ENCODE results near the gene ANKRD61.
"Not testable (repeated sequence)": the region's sequence is repeated elsewhere in the genome, so short reads cannot be mapped to it uniquely, and the experiment has no call there.

ANKRD61 gene

DNA sequence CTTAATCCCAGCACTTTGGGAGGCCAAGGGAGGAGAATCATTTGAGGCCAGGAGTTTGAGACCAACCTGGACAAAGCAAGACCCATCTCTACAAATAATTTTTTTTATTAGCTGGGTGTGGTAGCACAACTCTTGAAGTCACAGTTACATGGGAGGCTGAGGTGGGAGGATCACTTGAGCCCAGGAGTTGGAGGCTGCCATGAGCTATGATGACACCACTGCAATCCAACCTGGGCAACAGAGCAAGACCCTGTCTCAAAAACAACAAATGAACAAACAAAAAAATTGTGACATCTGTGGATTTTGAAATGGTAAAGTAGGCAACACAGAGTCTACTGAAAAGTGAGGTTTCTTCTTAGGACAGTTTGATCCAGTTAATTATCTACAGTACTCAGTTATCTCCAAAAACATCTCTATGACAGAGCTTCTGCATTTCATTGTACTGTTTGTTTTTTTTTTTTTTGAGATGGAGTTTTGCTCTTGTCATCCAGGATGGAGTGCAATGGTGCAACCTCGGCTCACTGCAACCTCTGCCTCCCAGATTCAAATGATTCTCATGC is 3.3 kb upstream of the ANKRD61 start:
- DNase-seq = no peak
- intact Hi-C loops (cut with DNase I) = no loop called here

GRCh38 chr7:6028563-6028962 is 2.6 kb upstream of the ANKRD61 start:
- DNase-seq = no peak
- intact Hi-C loops (cut with DNase I) = no loop called here

GRCh38 chr7:6031567-6031966 is 391 bp downstream of the ANKRD61 start:
- intact Hi-C loops (cut with DNase I) = no loop called here
- no peak for DNase-seq

GRCh38 chr7:6032167-6032566 is 991 bp downstream of the ANKRD61 start:
- DNase-seq = no peak
- intact Hi-C loops (cut with DNase I) = no loop called here

DNA sequence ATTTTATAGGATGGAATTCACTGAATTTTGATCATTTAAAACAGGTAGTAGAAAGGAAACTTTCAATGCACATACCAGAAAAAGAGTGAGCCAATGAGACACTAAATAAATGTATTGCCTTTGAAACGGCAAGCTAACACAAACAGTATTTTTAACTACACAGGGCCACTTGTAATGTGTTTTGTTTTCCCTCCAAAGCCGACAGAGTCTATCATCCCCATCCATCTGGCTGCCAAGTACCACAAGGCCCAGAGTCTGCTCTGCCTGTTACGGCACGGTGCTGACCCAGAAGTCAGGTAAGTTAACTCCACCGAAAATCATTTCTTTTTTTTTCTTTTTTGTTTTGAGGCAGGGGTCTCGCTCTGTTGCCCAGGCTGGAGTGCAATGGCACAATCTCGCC is 1.5 kb downstream of the ANKRD61 start:
- intact Hi-C loops (cut with DNase I) = no loop called here
- no peak for DNase-seq

DNA sequence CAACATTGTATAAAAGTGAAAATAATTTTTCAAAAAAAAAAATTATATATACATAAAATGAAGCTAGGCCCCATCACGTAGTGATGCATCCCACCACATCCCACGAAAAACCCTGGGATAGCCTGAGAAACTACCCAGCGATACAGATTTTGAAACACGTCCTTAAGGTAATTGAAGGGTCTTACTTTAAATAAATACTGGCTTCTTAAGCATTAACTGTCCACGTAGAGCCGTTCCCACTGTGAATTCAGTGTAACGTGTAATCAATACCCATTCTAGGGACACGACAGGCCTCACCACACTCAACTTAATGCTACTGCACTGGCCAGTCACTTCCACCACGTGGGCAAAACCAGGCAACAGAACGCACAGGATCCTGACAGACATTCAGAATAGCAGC is 4.0 kb downstream of the ANKRD61 start:
- intact Hi-C loops (cut with DNase I) = no loop called here
- no peak for DNase-seq

GRCh38 chr7:6035686-6036085 is 4.5 kb downstream of the ANKRD61 start:
- DNase-seq = no peak
- intact Hi-C loops (cut with DNase I) = no loop called here

GRCh38 chr7:6049780-6050179 is 18.6 kb downstream of the ANKRD61 start:
- no peak for DNase-seq

GRCh38 chr7:6051185-6051584 is 20.0 kb downstream of the ANKRD61 start:
- DNase-seq; intact Hi-C loops (cut with DNase I): not testable (repeated sequence)

More at GRCh38 chr7:6049780-6050179, 18.6 kb downstream of the ANKRD61 start:
- intact Hi-C loops (cut with DNase I) = no loop called here

GRCh38 chr7:6056616-6057015 is 25.4 kb downstream of the ANKRD61 start:
- intact Hi-C loops (cut with DNase I) = no loop called here
- DNase-seq = no peak

DNA sequence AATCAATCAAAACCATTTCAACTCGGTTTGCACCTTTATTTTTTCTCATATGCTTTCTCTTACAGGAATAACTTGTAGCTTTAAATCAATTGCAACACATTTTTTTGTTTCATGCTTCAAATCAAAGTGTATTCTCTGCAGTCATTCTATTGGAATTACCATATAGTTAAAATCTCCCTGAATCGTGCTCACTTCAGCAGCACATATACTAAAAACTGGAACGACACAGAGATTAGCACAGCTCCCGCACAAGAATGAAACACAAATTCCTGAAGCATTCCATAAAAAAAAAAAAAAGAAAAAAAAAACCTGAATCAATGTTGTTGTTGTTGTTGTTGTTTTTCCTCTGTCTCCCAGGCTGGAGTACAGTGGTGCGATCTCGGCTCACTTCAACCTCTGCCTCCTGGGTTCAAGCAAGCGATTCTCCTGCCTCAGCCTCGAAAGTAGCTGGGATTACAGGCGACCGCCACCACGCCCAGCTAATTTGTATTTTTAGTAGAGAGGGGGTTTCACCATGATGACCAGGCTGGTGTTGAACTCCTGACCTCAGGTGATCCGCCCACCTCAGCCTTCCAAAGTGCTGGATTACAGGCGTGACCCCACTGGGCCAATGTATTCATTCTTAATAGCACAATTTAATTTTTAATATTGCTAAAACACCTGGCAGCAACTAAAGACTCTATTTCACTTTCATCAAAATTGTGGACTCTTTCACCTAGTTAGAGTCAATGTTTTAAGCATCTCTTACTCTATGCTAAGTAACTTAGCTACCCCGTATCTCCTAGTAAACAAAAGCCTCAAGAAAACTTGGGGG is 26.3 kb downstream of the ANKRD61 start:
- intact Hi-C loops (cut with DNase I) = no loop called here
- DNase-seq = no peak

DNA sequence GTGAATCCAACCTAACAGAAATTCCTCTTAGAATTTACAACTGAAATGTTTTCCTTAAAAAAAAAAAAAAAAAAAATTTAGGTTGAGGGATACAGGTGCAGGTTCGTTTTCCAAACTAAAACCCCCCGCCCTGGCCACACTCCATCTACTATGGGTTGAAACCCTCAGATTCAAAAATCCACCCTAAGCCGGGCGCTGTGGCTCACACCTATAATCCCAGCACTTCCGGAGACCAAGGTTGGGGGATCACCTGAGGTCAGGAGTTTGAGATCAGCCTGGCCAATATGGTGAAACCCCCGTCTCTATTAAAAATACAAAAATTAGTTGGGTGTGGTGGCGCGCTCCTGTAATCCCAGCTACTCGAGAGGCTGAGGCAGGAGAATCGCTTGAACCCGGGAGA is 28.8 kb downstream of the ANKRD61 start:
- DNase-seq; intact Hi-C loops (cut with DNase I): not testable (repeated sequence)

- no peak for DNase-seq
- intact Hi-C loops (cut with DNase I) = no loop called here
These were observed 40.2 kb downstream of the ANKRD61 start for GRCh38 chr7:6071406-6071805.

- intact Hi-C loops (cut with DNase I) = no loop called here
- DNase-seq = no peak
These were observed 43.6 kb downstream of the ANKRD61 start for GRCh38 chr7:6074612-6075380.

DNA sequence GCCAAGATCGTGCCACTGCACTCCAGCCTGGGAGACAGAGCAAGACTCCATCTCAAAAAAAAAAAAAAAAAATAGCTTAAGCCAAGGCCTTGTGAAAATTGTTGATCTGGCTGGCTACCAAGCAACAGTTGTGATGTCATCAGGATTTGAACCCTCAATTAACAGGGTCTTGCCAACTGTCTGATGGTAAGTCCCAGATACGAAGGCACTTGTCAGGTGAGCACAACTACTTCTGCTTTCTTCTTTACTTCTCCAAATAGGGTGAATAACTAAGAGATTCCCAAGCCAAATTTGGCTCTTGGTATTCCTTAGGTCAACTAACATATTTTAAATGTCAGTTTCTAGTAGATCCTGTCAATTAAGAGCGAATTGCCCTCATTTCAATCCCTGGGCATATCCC is 47.4 kb downstream of the ANKRD61 start:
- intact Hi-C loops (cut with DNase I) = no loop called here
- no peak for DNase-seq

DNA sequence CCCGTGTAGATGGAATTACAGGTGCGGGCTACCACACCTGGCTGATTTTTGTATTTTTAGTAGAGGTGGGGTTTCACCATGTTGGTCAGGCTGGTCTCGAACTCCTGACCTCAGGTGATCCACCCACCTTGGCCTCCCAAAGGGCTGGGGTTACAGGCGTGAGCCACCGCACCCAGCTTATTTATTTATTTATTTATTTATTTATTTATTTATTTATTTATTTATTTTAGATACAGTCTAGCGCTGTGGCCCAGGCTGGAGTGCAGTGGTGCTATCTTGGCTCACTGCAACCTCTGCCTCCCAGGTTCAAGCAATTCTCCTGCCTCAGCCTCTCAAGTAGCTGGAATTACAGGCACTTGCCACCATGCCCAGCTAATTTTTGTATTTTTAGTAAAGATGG is 51.9 kb downstream of the ANKRD61 start:
- DNase-seq; intact Hi-C loops (cut with DNase I): not testable (repeated sequence)

Data from head of caudate nucleus (tissue), 42 donors.